GM12891 (cell line): ENCODE results near the gene IGLL5.
A peak's percentile ranks its signal among the peaks of the same experiment; 100 is the strongest.

ENCODE experiments used
- DNase-seq: peaks from one replicate; pipeline ENCODE4 v3.0.0; 2011; ENCODE audit warnings: low spot score; ENCODE audit not compliant: insufficient read length
- FAIRE-seq: peaks from 2 replicates; lab custom pipeline; 2011; peaks lifted over from hg19 to GRCh38; lab: Jason Lieb, UNC
- PAX5 ChIP-seq: IDR thresholded peaks from 2 replicates; pipeline ENCODE4 v1.6.1; 2011; ENCODE audit warnings: low read length, moderate library complexity, mild to moderate bottlenecking; ENCODE audit not compliant: insufficient read depth, severe bottlenecking
- POLR2A ChIP-seq: IDR thresholded peaks from 2 replicates; pipeline ENCODE4 v1.6.1; 2011; ENCODE audit warnings: low read depth, low read length, control low read depth
- POLR2AphosphoS5 ChIP-seq: IDR thresholded peaks from 2 replicates; pipeline ENCODE4 v1.6.1; 2011; ENCODE audit warnings: low read depth, low read length, control low read depth
- POU2F2 ChIP-seq: IDR thresholded peaks from 2 replicates; pipeline ENCODE4 v1.6.1; 2011; ENCODE audit warnings: low read depth, mild to moderate bottlenecking, control low read depth, low read length, moderate library complexity
- SPI1 ChIP-seq: IDR thresholded peaks from 2 replicates; pipeline ENCODE4 v1.6.1; 2011; ENCODE audit warnings: low read depth, low read length, control low read depth
- TAF1 ChIP-seq: IDR thresholded peaks from 2 replicates; pipeline ENCODE4 v1.6.1; 2011; ENCODE audit warnings: low read depth, low read length, control low read depth

IGLL5 gene

GRCh38 chr22:22927888-22928665, 40.5 kb downstream of the IGLL5 start:
- TF ChIP-seq POLR2A (no peak), POLR2AphosphoS5 (no peak), PAX5 (no peak), SPI1 (no peak), POU2F2 (no peak), TAF1 (no peak)
- FAIRE-seq (peak; percentile 31), DNase-seq (no peak)

GRCh38 chr22:22928666-22929380, 41.2 kb downstream of the IGLL5 start:
- peak; percentile 88 for DNase-seq
- peak; percentile 98 for FAIRE-seq
- peak; percentile 26; the same call in 1 of the 2 replicates for TF ChIP-seq POLR2A
- peak; percentile 19; the same call in 1 of the 2 replicates for TF ChIP-seq POLR2AphosphoS5
- TF ChIP-seq TAF1: peak; percentile 37; the same call in 1 of the 2 replicates
- TF ChIP-seq PAX5: peak; percentile 14
- peak; percentile 73 for TF ChIP-seq POU2F2
- TF ChIP-seq SPI1: peak; percentile 77

GRCh38 chr22:22929381-22930221, 42.0 kb downstream of the IGLL5 start:
- peak; percentile 56 for FAIRE-seq
- DNase-seq: no peak
- TF ChIP-seq POU2F2: no peak
- TF ChIP-seq TAF1: no peak
- no peak for TF ChIP-seq PAX5
- TF ChIP-seq POLR2A: no peak
- TF ChIP-seq SPI1: no peak
- no peak for TF ChIP-seq POLR2AphosphoS5

DNA sequence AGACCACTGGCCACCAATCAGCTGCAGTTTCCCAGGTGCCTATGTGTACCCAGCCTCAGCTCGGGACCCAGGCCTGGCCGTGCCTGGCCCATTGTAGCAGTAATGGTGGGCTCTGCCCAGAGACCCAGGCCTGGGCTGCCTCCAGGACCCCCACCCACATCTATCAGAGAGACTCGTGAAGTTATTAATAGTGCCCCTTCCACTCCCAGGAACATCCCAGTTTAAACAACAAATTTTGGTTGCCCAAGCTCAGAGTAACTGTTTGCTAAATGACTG, 42.5 kb downstream of the IGLL5 start:
- DNase-seq (no peak), FAIRE-seq (no peak)
- TF ChIP-seq SPI1: no peak
- no peak for TF ChIP-seq POLR2AphosphoS5
- no peak for TF ChIP-seq TAF1
- TF ChIP-seq POLR2A: no peak
- TF ChIP-seq POU2F2: no peak
- no peak for TF ChIP-seq PAX5

DNA sequence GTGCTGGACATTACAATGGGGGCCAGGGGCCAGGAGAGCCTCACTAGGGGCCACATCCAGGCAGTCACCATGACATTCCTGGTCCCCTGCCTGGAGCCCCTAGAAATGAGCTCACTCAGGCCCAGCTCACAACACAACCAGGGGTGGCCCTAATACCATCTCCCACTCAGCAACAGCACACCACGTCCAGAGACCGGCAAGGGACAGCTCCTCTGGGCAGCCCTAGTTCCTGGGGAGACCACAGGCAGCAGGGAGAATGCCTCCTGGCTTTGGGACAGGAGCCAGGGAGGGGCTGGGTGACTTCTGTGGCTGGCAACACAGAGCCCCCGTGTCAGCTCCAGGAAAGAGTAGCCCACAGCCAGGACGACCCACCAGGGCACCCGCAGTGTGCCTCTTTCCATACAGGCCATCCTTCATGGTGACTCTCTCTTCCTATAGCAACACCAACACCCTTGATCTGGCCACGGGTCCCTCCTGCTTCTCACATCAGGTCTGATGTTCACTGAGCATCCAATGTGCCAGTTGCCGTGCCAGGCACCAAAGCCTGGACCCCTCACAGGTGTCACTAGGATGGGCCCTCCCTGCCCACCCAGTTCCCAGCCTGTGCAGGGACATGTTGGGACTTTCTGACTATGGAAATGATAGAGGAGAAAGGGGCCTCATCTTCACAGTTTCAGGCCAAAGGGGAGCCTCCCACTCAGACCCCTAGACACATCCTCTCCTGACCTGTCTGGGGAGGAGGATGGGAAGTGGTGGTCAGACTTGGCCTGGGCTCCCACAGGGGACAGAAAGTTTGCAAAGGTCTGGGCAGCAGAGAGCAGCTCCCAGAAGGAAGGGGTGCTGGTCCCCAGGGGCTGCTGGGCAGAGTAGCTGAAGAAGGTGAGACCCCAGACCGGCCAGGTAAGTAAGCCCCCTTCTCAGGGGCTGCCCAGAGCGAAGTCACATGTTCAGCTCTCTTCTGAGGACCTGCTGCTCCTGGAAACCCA, 43.2 kb downstream of the IGLL5 start:
- no peak for DNase-seq
- peak; percentile 75 for FAIRE-seq
- TF ChIP-seq POLR2A: no peak
- TF ChIP-seq SPI1: no peak
- no peak for TF ChIP-seq POU2F2
- no peak for TF ChIP-seq POLR2AphosphoS5

- peak; percentile 79 for FAIRE-seq
- TF ChIP-seq POLR2AphosphoS5 (peak; percentile 49; the same call in 1 of the 2 replicates), SPI1 (no peak)
Measured at GRCh38 chr22:22931557-22932270, 44.1 kb downstream of the IGLL5 start.

DNA sequence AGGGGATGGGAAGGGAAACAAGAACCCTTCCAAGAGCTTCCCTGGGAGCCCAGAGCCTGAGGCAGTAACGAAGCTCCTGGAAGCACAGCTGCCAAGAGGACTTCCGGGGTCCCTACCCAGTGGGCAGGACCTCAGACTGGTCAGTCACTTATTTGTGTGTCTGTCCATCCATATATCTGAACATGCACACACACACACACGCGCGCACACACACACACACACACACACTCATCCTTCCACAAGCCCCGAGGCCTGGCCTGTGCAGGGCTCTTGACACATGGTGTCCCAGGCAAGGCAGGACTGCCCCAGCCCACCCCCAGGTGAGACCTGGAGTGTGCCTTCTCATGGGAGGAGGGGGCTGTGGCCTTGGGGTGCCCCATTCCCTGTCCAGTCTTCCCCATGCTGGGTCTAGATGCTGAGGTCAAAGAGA, 44.9 kb downstream of the IGLL5 start:
- TF ChIP-seq PAX5: no peak
- TF ChIP-seq TAF1: no peak
- no peak for TF ChIP-seq POLR2AphosphoS5
- no peak for TF ChIP-seq POLR2A
- no peak for TF ChIP-seq SPI1
- TF ChIP-seq POU2F2: no peak
- FAIRE-seq: peak; percentile 51
- no peak for DNase-seq

More at GRCh38 chr22:22931557-22932270, 44.1 kb downstream of the IGLL5 start:
- no peak for DNase-seq

- DNase-seq: no peak
- no peak for TF ChIP-seq SPI1
- TF ChIP-seq POLR2A: no peak
- no peak for TF ChIP-seq POLR2AphosphoS5
- FAIRE-seq: peak; percentile 16
Measured at GRCh38 chr22:22933100-22933806, 45.6 kb downstream of the IGLL5 start.
